CD4-positive, alpha-beta T cell treated with Interleukin-15 for 1 hour (primary cell): Measurements from ENCODE around the gene CENPH.
A peak's percentile ranks its signal among the peaks of the same experiment; 100 is the strongest.
"Not testable (repeated sequence)": the region's sequence is repeated elsewhere in the genome, so short reads cannot be mapped to it uniquely, and the experiment has no call there.

Experiments used
- DNase-seq: peaks from one replicate; pipeline ENCODE4 v3.0.0-alpha.2; 2020

CENPH gene

DNA sequence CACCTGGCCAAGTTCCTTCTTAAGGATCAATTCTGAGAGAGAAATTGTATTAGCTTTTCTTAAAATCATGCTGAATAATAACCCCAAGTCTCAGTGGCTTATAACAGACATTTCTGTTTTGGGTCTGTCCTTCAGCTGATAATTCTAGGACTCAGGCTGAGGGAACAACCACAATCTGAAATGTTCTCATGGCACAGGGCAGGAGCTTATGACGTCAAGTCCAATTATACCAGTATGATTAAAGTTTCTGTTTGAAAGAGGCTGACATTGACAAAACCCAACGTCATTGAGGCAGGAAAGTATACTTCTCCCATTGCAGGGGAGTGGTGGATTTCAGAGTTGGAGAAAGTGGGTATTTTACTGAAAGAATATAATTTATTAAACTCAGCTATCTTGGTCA is 21.8 kb downstream of the CENPH start:
- DNase-seq = no peak

DNA sequence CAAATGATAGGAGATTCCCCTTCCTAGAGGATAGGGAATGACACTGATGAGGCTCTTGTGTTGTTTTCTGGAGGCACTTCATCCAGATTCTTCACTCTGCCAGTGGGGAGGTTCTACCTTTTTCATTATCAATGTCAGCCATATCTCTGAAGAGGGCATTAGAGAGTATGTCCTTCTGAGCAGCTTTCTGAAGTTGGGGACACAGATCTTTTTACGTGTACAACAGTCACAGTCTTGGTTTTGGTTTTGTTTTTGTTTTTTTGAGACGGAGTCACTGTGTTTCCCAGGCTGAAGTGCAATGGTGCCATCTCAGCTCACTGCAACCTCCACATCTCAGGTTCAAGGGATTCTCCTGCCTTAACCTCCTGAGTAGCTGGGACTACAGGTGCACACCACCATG is 22.6 kb downstream of the CENPH start:
- no peak for DNase-seq

DNA sequence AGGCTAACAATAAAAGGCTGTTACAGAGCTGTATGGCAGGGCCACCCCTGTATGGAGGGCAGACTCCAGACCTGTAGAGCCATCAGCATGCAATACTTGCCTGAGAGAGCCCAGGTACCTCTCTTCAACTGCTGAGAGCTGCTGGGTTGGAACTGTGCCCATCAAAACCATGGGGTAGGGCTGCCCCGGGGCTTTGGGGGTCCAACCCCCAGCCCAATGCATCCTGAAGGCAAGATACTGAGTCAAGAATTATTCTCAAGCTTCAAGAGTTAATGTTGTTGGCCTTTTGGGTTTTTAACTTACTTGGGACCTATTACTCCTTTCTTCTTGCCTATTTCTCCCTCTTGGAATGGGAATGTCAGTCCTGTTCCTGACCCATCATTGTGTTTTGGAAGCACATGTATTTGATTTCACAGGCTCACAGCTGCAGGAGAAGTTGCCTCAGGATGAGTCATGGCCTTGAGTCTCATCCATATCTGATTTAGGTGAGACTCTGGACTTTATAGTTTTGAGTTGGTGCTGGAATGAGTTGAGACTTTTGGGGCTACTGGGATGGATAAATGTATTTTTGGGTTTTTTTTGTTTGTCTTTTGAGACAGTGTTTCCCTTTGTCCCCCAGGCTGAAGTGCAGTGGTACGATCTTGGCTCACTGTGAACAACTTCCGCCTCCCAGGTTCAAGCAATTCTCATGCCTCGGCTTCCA is 24.3 kb downstream of the CENPH start:
- DNase-seq = no peak

- no peak for DNase-seq
Observed at GRCh38 chr5:69217151-69217511, 27.7 kb downstream of the CENPH start.

DNA sequence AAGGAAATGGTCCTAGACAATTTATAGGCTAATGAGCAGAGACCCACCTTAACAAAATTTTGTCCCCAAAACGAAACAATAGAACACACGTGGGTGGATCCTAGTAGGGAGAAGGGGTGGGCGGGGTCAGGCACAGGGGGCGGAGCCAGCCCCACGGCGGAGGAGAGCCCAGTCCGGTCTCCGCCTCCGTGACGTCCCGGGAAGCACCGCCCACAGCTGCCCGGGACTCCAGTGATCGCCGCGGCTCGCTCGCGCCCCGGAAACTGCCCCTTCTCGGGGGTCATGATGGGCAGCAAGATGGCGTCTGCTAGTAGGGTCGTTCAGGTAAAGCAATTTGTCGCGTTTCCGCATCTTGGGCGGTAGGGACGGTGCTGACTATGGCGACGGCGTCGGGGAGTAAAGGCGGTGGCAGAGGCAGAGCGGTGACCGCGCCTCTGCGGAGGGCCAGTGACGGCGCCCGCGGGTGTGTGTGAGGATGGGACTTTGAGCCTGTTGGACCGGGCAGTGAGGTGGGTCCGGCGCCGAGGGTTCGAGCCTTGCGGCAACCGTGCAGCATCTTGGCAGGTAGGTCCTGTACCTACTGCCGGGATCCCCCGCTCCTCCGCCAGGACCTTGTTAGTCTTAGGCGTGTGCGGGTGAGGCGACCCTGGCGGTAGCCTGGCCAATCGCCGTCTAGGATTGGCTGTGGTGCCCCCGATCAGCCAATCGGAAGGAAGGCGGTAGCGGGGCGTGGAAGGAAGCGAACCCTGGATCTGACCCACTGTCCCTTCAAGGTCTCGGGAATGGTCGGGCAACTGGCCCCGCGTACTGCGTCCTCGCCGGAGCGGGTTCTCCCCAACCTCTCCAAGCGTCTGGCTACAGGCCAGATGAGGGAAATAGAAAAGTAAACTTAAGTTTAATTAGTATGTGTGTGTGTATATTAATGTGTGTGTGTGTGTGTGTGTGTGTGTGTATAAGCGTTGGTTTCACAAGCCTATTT is 28.5 kb downstream of the CENPH start:
- peak; percentile 95 for DNase-seq

- no peak for DNase-seq
Observed at GRCh38 chr5:69219939-69220338, 30.6 kb downstream of the CENPH start.

DNA sequence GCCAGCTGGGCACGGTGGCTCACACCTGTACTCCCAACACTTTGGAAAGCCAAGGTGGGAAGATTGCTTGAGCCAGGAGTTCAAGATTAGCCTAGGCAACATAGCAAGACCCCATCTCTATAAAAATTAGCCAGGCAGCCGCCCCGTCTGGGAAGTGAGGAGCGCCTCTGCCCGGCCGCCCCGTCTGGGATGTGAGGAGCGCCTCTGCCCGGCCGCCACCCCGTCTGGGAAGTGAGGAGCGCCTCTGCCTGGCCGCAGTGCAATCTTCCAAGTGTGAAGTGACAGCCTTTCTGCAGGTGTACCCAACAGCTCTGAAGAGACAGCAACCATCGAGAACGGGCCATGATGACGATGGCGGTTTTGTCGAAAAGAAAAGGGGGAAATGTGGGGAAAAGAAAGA is 31.0 kb downstream of the CENPH start:
- not testable (repeated sequence) for DNase-seq

- DNase-seq = not testable (repeated sequence)
Observed at GRCh38 chr5:69220833-69221232, 31.4 kb downstream of the CENPH start.

GRCh38 chr5:69224520-69224919 is 35.1 kb downstream of the CENPH start:
- DNase-seq = no peak

GRCh38 chr5:69225860-69226259 is 36.5 kb downstream of the CENPH start:
- no peak for DNase-seq

DNA sequence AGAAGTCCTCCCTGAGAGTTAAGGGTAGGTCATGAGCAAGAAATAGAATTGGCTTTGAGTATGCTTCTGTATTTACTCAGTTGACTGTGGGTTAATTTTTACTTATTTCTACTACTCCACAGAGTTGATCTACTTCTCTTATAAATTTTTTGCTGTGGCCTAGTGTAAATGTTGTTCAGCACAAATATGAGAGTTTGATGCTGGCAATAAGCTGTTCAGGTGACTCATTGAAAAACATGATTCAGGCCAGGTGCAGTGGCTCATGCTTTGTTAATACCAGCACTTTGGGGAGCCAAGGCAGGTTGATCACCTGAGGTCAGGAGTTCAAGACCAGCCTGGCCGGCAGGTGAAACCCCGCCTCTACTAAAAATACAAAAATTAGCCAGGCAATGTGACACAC is 40.8 kb downstream of the CENPH start:
- DNase-seq = no peak

GRCh38 chr5:69231281-69231680 is 41.9 kb downstream of the CENPH start:
- DNase-seq = no peak

- DNase-seq = no peak
Observed at GRCh38 chr5:69231851-69232250, 42.5 kb downstream of the CENPH start.

DNA sequence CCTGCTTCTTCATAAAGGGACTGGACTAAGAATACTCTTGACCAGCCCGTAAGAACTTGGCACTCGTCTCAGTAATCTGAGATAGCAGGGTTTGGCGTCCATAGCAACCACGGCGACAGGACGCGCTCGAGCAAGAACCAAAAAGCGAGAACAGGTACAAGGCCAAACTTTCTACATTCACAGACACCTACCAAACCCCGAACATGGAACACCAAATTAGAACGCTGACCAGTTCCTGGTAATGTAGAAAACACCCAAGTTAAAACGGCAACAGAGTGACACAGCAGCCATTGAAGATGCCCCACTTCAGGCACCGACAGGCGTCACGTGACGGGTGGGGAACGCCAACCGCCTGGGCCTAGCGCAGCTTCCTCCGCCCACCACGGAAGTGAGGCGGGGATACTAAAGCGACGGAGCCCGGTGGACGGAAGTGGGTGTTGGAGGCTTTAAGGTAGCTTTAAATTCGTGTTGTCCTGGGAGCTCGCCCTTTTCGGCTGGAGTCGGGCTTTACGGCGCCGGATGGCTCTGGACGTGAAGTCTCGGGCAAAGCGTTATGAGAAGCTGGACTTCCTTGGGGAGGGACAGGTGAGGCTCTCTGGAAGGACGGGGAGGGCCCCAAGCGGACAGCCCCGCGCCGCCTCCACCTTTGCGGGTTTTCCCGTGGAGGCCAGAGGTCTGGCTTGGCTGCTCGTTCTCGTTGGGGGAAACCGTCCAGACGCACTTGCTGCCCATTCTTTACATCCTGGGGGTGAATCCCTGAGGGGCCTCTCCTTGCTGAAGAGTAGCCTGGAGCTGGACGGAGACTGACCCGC is 45.3 kb downstream of the CENPH start, which contains the start of gene CDK7:
TSS of gene CDK7 (plus strand) at position 430 of the 812 bp plus-strand sequence. CDS start at position 520, 90 bp downstream.
- peak; percentile 88 for DNase-seq

- not testable (repeated sequence) for DNase-seq
Observed at GRCh38 chr5:69236733-69237132, 47.4 kb downstream of the CENPH start.

DNA sequence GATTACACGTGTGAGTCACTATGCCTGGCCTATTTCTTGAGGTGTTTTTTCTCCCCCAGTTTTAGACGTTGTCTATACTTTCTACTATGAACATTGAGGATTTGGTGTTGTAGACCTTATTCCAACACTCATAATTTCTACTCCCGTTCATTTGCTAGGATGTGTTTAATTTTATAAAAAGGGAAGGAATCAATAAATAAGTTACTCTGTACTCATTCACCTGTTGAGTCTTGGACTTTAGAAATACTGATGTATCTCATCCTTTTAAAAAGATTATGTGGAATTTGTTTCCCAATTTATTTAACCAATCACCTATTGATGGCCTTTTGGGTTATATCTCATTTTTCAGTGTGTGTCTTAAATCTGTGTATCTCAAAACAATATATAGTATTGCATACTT is 48.5 kb downstream of the CENPH start:
- no peak for DNase-seq

- no peak for DNase-seq
Observed at GRCh38 chr5:69238760-69239251, 49.4 kb downstream of the CENPH start.

DNA sequence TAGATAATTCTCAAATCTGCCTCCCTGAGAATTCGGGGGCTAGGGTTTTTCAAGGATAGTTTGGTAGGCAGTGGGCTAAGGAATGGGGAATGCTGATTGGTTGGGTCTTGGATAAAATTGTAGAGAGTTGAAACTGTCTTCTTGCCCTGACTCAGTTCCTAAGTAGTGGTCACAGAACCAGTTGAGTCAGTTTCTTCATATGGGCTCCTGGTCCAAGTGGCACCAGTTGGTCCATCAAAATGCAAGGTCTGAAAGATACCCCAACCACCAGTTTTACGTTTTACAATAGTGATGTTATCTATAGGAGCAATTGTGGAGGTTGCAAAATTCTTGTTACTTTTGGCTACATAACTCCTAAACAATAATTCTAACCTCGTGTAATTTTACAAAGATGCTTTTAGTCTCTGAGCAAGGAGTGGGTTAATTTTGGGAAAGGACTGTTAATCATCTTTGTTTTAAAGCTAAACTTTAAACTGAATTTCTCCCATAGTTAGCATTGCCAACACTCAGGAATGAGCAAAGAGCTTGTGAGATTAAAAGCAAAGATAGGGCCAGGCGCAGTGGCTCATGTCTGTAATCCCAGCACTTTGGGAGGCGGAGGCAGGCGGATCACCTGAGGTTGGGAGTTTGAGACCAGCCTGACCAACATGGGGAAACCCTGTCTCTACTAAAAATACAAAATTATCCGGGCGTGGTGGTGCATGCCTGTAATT is 53.0 kb downstream of the CENPH start:
- no peak for DNase-seq

DNA sequence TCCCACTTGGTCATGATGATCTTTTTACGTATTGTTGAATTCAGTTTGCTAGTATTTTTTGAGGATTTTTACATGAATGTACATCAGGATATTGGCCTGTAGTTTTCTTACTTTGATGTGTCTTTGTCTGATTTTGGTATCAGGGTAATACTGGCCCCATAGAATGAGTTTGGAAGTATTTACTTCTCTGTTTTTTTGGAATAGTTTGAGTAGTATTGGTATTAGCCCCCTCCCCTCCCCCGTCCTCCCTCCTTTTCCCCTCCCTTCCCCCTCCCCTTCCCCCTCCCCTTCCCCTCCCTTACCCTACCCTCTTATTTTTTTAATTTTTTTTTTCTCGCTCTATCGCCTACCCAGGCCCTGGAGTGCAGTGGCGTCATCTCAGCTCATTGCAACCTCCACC is 55.6 kb downstream of the CENPH start:
- DNase-seq = no peak

GRCh38 chr5:69248019-69248418 is 58.6 kb downstream of the CENPH start:
- no peak for DNase-seq

- no peak for DNase-seq
Observed at GRCh38 chr5:69250593-69250992, 61.2 kb downstream of the CENPH start.

- no peak for DNase-seq
Observed at GRCh38 chr5:69252437-69252836, 63.1 kb downstream of the CENPH start.
